Measurements from ENCODE around the gene APOC3.

GRCh38 chr11:116852261-116853031, 22.7 kb downstream of the APOC3 start:
- no peak for TF ChIP-seq CTCF (IDR thresholded peaks at IDR 0.05)
- no peak for TF ChIP-seq POLR2AphosphoS5 (IDR thresholded peaks at IDR 0.05)
- TF ChIP-seq POLR2A (IDR thresholded peaks at IDR 0.05) = no peak
